NCI-H460 (cell line): Measurements from ENCODE around the gene KLHL36. TPM values are rescaled to one million over a fixed set of nuclear protein-coding genes. Genes with fewer than 3 reads are reported as not detected.
A peak's percentile ranks its signal among the peaks of the same experiment; 100 is the strongest.

Experiments
- DNase-seq: peaks from one replicate; pipeline ENCODE4 v3.0.0-alpha.2; 2016; ENCODE audit warnings: low read depth; ENCODE audit errors: extremely low read depth
- polyA plus RNA-seq: library from polyadenylated mRNA; depleted of rRNA; stranded (reverse); fragments of >200 nt; gene quantifications from 2 replicates; pipeline ENCODE4 v1.2.3, GENCODE V29; 2014; cell fraction: nucleus; rRNA removed
- total RNA-seq: library from RNA; depleted of rRNA; stranded (reverse); fragments of >200 nt; shearing (Covaris generic); gene quantifications from 2 replicates; pipeline ENCODE4 v1.2.3, GENCODE V29; 2014; rRNA removed

The KLHL36 gene
- 22.2 and 23.5 TPM in 2 replicates for total RNA-seq
- polyA plus RNA-seq, result 37.6 and 48.1 TPM in 2 replicates

DNA sequence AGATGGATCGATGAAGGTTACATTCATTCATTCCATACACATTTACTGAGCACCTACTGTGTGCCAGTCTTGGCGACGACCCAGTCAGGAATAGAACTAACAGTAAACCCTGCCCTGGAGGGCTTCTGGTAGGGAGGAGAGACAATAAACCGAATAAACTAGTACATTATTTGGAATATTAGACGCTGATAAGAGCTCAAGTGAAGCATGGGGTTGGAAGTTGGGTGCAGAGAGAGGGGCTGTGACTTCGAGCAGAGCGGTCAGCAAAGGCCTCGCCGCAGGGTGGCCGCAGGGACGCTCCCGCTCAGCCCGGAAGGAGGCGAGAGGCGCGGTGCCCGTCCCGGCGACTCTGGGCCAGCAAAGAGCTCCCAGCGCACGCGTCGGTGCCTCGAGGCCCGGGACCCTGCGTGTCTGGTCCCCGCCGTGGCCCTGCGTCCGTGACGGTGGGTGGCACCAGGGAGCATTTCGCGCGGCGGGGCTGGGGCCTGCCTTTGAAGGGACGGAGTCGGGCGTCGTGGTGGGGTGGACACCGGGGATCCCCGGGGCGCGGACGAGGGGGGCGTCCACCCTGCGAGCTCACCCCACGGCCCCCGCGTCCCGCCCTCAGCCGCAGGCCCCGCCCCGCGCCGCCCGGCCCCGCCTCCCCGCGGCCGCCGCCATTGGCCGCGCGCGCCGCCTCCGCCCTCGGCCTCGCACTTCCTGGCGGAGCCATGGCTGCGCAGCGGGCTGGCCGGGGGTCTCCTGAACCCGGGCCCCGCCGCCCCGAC, at the start of gene KLHL36:
Gene KLHL36, plus strand, starts transcription at position 684 of the 767 bp plus-strand sequence. CDS start 2,357 bp downstream, outside the sequence.
- DNase-seq, result peak; percentile 15

DNA sequence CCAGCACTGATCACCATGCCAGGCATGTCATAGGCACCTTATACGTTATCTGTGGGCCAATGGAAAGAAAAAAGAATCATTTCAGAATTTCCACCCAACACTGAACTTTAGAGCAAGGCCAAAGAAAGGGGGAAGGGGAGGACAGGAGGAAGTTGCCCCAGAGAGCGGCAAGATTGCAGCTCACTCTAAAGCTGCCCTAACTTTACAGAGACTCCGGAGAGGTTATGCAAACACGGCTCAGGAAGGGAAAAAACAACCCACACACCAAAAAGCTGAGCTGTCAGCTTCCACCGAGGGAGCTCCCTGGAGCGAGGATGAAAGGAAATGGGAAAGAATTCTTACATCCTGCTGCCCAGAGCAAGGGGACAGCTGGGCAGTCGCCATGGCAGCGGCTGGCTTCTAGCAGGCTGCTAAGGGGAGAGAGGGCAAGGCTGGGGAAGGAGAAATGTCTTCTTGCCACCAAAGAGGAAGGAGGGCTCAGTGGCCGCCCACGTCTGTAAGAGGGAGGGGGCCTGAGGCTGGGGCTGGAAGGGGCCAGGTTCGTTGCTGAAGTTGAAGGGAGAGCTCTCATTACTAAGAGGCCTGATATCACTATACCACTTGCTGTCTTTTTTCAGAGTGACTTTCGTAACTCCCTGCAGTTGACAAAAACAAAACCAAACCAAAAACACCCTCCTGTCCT, 48.6 kb upstream of the KLHL36 start:
- DNase-seq, result no peak

DNA sequence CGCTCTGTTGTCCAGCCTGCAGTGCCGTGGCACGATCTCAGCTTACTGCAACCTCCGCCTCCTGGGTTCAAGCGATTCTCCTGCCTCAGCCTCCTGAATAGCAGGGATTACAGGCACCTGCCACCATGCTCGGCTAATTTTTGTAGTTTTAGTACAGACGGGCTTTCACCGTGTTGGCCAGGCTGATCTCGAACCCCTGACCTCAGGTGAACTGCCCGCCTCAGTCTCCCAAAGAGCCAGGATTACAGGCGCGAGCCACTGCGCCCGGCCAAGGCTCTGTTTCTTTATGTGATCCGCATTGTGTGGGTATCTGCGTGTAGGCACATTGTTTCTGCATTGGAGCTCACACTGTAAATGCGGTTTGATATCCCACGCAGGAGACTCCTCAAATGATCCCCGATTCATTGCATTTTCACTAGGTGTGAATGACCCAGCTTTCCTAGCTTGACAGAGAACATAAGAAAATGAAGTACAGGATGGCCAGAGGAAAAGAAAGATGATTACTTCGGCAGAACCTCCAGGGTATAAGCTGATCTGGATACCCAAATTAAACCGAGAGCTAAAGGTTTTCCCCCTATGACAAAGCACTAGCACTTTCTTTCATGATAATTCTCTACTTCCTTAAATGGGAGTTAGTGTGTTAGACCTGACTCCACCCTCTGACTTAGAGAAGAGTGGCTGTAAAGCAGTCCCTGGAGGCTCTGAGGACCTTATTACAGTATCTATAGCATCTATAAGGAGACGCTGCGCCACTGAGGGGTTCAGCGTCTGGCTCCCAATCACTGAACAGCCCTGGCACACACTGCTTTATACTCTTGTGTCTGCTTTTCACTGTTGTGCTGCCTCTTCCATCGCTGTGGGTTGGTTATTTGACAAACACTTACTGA, 47.7 kb upstream of the KLHL36 start:
- no peak for DNase-seq

DNA sequence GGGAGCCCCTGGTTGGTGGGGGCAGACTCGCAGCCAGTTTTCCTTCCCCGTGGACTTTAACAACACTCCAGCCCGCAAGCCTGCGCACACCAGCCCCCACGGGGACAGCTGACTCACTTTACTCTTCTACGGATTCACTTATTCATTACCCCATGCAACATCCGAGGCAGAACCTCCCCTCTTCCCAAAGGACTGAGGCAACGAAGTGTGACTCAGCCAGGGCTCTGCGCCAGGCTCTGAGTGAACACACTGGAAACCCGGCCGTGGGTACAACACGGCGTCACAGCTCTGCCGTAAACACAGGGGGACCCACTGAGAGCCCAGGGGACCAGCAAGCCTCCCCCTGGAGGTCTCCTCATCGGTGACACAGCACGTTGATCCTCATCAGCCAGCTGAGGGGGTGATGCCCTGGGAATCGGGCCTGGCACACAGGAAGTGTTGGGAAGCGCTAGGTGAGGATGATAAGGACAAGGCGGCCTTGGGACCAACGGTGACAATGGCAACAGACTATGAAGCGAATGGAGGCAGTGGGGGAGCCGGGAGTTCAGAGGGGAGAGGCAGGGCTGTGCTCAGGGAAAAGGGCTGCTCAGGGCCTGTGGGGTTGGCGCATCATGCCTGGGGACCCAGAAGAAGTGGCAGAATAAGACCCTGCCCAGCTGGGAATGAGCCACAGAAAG, 45.0 kb upstream of the KLHL36 start:
- DNase-seq, result peak; percentile 59

DNA sequence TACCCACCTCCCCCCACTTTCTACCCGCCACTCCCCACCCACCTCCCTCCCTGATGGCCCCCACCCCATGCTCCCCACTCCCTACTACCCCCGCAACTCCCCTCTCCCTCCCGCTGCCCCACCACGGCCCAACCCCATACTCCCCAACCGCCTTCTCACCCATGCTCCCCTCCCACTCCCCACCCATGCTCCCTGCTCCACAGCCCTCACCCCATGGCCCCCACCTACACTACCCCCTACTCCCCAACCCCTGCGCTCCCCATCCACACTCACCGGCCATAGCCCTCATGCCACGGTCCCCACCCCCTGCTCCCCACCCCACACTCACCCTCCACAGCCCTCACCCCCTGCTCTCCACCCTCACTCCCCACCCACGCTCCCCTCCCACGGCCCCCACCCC, 44.4 kb upstream of the KLHL36 start:
- no peak for DNase-seq

DNA sequence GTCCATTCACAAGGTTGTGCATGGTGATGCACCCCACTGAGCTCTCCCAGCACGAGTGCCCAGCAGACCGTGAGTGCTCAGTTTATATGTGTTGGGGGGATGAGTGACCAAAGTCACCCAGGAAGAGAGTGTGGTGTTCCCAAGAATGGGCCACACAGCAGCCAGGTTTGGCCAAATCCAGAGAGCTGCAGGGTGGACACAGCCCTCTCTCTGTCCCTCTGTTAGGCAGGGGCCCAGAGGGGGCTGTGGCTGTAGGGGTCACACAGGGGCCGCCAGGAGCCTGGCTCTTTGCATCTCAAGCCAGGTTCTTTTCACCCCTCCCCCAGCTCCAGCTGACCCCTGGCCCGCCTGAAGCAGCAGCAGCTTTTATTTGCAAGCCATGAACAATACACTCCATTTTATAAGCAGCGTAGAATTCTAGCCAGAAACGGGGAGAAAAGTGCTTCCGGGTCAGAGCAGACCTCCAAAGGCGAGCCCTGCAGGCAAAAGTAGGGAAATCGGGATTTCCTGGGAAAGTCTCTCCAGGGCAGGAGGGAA, 43.8 kb upstream of the KLHL36 start:
- DNase-seq, result no peak

DNA sequence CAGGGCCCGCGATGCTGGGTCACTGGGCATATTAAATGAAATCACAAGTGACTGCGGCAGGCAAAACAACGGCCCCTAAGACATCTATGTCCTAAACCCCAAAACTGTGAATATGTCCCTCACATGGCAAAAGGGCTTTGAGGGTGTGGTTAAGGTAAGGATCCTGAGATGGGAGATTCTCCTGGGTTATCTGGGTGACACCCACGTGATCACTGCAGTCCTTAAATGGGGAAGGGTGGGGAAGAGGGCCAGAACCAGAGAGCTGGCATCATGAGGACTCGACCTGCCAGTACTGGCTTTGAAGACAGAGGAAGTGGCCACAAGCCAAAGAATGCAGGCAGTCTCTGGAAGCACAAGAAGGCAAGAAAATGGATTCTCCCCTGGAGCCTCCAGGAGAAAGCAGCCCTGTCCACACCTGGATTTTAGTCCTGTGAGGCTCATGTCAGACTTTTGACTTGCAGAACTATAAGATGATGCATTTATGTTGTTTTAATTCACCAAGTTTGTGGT, 42.9 kb upstream of the KLHL36 start:
- DNase-seq, result no peak

DNA sequence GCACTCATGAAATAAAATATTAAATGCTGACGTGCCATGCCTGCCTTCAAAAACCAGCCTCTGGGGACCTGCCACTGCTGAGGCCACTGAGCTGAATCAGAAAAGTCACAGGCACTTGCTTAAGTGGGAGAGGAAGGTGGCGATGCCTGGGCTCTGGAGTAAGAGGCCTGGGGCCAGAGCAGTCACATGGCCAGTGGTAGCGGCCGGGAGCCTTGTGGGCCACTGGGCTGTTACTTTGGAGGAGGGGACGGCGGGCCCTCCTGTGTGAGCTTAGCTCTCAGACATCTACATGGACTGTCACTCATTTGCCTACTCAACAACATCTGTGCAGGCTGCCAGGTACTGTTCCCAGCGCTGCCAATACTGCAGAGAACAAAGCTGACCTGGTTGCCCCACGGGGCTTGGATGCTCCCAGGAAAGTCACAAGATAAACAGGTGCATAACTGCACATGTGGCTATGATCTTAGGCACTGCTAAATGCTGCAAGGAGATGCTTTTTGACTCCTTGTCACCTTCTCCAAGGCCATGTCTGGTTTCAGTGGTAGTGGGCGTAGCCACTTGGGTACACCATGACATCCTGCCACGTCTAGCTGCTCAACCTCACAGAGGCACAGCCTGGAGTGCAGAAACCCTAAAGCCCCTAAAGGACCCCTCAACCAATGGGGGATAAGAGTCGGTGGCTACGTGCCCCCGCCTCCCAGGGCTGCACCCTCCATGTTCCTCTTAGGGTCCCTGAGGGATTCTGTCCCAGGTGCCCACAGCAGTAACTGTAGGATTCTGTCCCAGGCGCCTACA, 42.0 kb upstream of the KLHL36 start:
- DNase-seq, result no peak

DNA sequence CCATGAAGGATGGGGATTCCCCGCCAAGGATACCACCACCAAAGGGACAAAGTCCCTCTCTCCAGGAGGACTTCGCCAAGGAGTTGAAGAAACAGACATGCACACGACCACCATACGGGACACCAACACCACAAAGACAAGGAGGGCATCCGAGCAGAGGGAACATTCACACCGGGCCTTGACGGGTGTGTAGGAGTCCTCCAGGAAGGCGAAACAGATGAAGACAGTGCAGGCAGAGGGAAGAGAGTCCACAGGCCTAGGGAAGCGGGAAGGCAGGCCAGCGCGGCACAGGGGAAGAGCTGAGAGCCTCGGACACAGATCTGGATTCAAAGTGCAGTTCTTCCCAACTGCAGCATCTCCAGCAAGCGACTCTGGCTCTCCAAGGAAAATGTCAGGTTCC, 41.2 kb upstream of the KLHL36 start:
- DNase-seq, result no peak

DNA sequence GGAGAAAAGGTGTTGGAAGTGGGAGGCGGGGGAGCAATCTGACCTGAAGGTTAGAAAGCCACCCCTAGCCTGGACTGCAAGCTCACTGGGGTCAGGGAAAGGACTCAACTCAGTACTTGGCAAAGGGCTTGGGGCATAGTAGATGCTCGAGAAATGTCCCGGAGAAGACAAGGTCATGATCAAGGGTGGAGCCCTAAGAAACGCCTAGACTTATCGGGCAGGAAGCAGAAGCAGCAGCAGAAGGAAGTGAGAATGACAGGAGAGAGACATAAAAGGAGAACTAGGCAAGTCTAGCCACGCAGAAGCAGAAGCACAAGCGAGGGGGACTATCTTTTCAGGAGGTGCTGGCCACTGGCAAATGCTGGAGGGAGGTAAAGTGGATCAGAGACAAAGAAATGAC, 40.6 kb upstream of the KLHL36 start:
- no peak for DNase-seq

DNA sequence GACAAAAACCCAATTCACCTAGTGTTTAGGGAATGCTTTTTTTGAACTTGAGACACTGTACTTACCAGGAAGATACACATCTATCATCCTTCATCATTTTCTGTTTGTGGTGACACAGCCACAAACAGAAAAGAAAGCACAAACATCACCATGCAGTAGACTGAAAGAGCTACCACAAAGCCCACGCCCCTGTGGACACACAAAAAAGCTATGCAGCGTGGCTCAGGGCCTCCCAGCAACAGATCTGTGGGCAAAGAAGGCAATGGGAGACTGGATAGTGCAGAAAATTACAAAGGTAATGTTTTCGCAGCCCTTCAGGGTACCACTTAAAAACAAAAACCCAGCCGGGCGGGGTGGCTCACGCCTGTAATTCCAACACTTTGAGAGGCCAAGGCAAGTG, 40.0 kb upstream of the KLHL36 start:
- no peak for DNase-seq

DNA sequence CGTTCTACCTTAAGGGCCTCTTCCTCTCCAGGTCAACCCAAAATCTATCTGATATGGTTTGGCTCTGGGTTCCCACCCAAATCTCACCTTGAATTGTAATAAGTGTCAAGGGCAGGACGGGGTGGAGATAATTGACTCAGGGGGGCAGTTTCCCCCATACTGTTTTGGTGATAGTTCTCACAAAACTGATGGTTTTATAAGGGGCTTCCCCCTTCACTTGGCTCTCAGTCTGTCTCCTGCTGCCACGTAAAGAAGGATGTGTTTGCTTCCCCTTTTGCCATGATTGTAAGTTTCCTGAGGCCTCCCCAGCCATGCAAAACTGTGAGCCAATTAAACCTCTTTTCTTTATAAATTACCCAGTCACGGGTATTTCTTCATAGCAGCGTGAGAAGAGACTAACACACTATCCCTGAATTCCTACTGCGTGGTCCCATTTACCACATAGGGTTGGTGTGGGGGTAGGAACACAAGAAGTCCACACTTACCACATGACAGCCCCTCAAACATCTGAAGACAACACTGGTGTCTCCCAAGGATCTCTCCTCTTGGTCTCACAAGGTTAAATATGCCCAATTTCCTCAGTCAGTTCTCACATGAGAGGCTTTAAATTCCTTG, 38.6 kb upstream of the KLHL36 start:
- no peak for DNase-seq

DNA sequence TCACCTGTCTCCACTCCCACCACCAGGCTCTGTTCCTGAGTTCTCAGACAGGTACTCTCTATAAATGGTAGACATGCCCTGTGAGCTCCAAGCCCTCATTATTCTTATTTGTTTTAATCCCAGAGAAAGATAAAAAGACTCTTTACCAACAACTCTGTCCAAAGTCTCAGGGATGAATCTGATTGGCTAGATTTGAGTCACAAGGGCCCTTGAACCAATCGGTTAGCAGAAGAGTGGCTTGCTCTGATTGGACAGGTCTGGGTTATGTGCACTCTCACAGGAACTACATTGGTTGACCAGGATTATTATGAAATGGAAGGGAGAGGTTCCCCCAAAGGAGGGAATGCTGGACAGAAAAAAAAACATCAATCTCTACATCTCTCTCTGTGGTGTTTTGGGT, 37.9 kb upstream of the KLHL36 start:
- DNase-seq, result no peak

DNA sequence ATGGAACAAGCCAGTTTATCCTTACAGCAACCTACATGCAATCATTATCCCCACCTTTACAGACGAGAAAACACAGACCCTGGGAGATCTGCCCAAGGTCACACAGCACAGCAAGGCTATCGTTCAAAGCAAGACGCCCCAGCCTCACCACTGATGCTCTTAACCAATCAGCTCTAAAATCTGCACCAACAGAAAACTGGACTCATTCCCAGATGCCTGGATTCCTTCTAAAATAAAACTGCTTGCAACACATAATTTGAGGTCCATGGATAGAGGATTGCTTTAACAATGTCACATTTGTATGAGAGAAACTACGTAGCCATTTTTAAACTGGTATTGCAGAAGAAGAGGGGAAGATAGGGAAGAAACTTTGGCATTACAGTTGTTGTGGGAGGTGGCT, 37.3 kb upstream of the KLHL36 start:
- DNase-seq, result no peak

DNA sequence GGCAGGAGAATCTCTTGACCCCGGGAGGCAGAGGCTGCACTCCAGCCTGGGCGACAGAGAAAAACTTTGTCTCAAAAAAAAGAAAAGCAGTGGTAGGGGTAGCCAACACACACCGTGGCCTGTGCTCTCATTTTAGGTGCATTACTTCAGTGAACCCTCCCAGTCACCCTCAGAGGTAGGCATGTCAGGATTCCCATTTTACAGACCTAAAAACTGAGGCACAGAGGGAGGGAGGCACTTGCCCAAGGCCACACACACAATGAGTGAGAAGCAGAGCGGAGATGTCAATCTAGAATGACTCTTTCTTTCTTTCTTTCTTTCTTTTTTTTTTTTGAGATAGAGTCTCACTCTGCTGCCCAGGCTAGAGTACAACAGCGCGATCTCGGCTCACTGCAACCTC, 35.6 kb upstream of the KLHL36 start:
- DNase-seq, result no peak

DNA sequence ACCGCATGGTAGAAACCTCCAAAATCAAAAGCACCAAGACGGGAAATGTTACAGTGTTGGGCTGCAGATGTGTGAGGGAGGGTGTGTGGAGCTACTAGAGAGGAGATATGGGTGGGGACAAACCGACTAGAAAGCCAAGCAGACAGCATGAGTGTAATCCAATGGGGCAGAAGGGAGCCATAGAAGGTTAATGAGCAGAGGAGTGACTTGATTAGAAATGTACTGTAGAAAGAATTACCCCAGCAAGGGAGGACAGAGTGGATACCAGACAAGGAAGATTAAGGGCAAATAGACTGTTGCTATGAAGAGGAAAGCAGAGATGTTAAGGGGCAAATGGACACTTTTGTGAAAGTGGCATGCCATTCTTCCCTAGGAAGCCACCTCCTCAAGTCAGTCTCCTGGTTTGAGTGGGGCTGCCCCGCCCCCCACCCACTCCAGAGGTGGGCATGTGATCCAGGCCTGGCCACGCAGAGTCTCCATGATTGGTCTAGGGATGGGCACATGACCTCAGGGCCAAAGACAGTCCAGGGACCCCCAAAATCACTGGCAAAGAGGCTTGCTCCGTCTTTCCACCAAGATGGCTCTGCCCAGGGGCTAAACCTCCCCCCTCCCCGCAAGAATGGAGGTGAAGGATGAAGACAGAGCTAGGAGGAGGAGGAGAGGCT, 34.8 kb upstream of the KLHL36 start:
- DNase-seq, result no peak

DNA sequence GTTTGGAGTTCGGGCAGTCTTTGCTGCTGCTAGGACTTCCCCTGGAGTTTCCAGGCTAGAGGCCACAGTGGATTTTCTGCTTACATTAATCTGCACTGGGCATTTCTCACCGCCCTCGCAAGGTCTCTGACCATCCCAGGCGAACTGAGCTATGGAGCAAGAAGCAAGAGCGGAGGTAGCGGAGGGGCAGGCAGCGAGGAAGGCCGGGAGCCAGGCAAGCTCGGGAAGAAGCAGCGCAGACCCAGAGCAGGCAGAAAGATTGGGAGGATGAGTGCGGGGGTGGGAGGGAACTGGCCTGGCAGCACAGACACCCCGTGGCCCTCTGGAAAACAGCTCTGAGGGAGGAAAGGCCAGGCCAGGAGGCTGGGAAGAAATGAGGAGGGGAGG, 34.2 kb upstream of the KLHL36 start:
- no peak for DNase-seq

DNA sequence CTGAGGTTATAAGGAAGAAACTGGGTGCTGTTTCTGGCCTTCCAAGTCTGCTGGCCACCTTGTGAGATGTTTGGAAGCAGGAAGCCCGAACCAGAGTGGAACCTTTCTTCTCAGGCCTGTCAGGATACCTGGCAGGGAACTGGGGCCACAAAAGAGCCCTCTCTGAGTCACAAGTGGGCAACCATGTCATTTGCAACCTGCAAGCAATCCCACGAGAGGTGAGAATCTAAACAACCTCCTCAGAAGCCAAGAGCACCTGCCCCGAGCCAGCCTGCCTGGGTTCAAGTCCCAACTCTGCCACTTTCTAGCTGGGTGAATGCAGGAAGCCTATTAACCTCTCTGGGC, 33.7 kb upstream of the KLHL36 start:
- no peak for DNase-seq
